Suprapubic skin (tissue), 4 donors: ENCODE results near the gene VWDE.

Experiments
- EP300 ChIP-seq: sonication (generic); formaldehyde crosslinking; IDR thresholded peaks from one replicate; pipeline ENCODE4 v1.6.1; 2017; ENCODE audit warnings: antibody characterized with exemption
- POLR2A ChIP-seq, 2 donors: fragments of 450-650 bp; IDR thresholded peaks; one replicate each; pipeline ENCODE4 v1.6.1; 2017; ENCODE audit warnings: antibody characterized with exemption in 2 of 2, mild to moderate bottlenecking in 2 of 2, moderate library complexity in 2 of 2
- POLR2AphosphoS5 ChIP-seq, 3 donors: sonication (generic); formaldehyde crosslinking; IDR thresholded peaks; one replicate each; pipeline ENCODE4 v1.6.1; 2017; ENCODE audit warnings: antibody characterized with exemption in 3 of 3
- TF ChIP-seq, protein P1 (sequence below), 2 donors: fragments of 200-600 bp in 1 of 2; fragments of 450-650 bp in 1 of 2; sonication (generic) in 1 of 2; IDR thresholded peaks; one replicate each; pipeline ENCODE4 v1.5.1; 2016 to 2019; ENCODE audit warnings: antibody characterized with exemption in 2 of 2, mild to moderate bottlenecking in 1 of 2, moderate library complexity in 1 of 2

DNA sequence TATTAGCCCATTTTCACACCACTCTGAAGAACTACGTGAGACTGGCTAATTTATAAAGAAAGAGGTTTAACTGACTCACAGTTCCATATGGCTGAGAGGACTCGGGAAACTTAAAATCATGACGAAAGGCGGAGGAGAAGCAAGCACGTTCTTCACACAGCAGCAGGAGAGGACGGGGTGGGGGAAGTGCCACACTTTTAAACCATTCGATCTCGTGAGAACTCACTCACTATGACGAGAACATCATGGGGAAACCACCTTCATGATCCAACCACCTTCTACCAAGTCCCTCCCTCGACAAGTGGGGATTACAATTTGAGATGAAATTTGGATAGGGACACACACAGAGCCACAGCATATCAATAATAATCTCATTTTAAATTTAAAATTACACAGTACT, 80.2 kb downstream of the VWDE start:
- TF ChIP-seq, protein P1, sequence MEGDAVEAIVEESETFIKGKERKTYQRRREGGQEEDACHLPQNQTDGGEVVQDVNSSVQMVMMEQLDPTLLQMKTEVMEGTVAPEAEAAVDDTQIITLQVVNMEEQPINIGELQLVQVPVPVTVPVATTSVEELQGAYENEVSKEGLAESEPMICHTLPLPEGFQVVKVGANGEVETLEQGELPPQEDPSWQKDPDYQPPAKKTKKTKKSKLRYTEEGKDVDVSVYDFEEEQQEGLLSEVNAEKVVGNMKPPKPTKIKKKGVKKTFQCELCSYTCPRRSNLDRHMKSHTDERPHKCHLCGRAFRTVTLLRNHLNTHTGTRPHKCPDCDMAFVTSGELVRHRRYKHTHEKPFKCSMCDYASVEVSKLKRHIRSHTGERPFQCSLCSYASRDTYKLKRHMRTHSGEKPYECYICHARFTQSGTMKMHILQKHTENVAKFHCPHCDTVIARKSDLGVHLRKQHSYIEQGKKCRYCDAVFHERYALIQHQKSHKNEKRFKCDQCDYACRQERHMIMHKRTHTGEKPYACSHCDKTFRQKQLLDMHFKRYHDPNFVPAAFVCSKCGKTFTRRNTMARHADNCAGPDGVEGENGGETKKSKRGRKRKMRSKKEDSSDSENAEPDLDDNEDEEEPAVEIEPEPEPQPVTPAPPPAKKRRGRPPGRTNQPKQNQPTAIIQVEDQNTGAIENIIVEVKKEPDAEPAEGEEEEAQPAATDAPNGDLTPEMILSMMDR (IDR thresholded peaks at IDR 0.05): no peak
- TF ChIP-seq POLR2A (IDR thresholded peaks at IDR 0.05) (no peak), POLR2AphosphoS5 (IDR thresholded peaks at IDR 0.05) (no peak), EP300 (no peak)
